Fibroblast of skin of back (primary cell): ENCODE measurements around the gene RAB26.

ENCODE experiments used
- DNase-seq: peaks from one replicate; pipeline ENCODE4 v3.0.0-alpha.2; 2013

RAB26 gene

DNA sequence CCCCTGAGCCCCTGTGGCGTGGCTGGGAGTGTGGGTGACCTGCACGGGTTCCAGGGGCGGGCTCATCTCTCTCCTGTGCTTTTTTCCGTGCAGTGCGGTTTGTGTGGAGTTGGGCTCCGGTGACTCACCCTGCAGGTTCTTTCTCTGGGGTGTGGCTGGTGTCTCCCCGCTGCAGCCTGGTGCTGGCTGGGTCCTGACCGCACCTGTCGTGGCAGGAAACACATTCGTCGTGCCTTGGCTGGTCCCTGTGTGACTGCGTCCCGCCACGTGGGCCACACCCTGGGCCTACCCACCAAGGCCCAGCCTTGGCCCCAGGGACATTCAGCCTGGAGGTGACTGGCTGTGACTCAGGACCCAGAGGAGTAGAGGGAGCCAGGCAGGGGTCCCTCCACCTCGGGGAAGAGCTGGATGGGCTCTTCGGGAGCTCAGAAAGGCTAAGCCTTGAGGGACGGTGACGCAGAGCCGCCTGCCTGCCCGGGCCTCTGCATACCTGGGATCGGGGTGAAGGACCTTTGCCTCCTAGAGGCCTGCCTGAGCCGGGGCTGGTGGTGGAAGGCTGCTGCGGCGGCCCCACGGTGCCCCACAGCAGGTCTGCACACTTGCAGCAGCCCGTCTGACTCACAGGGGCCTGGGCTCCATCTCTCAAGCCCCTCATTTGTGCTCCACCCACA lies 14.9 kb downstream of the RAB26 start:
- no peak for DNase-seq

DNA sequence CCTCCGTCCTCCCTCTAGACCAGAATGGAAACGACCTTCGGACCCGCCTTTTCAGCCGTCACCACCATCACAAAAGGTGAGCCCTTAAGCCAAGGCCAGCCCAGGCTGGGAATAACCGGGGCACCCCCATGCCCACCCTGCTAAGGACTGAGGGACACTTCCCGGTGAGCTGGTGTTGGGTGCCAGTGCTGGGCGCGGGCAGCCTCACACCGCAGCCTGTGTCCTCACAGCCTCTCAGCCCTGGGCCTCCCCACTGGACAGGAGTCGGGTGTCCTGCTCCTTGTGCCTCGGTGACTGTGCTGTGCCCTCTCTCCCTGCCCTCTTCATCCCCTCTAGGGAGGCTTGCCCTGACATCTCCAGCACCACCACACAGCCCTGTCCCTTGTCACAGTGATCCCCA lies 17.4 kb downstream of the RAB26 start:
- no peak for DNase-seq

DNA sequence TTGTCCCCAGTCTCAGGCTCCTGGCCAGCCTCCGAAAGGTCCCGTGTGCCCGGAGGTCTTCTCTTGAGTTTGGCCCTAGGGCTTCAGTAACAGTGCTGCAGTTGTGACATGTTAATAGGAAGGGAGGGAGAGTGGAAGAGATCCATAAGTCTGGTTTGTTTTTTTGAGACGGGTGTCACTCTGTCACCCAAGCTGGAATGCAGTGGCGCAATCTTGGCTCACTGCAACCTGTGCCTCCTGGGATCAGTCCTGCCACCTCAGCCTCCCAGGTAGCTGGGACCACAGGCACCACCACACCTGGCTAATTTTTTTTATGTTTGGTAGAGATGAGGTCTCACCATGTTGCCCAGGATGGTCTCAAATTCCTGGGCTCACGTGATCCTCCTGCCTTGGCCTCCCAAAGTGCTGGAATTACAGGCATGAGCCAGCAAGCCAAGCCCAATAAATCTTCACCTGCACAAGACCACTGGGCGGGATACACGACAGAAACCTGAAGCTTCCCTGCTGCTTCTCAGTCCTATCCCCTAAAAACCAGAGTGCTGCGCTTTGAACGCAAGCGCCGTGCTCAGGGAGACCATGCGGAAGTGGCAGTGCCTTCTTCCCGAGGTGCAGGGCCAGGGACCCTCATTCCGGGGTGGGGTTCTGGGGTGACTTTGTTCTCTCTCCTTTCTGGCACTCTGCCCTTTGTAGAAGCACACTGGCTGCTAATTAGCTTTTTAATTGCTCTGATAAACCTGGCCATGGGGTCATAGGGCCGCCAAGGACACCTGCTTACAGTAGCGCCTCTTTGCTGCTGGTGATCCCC lies 18.0 kb downstream of the RAB26 start:
- DNase-seq = no peak

DNA sequence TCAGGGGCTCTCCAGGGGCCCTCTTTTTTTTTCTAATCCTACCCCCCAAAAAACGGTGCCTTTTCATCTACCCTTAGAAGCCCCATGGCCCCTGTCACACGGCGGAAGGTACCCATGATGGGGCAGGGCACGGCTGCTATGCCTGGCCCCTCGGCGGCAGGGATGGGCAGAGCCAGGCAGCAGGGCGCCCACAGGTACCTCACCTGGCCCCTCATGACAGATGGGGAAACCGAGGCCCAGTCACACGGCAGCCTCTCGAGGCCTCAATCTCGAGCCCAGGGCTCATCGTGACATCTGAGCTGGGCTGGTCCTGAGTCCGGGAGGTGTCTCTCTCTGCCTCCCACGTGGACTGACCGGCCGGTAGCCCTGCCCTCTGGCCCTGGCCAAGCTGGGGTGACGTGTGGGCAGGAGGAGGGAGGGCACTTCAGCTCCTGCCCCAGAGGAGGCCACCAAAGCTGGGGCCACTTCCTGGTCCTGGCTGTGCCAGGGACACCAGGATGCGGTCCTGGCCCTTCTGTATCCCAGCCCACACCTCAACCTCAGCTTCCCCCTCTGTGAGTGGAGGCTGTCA lies 18.7 kb downstream of the RAB26 start:
- no peak for DNase-seq

DNA sequence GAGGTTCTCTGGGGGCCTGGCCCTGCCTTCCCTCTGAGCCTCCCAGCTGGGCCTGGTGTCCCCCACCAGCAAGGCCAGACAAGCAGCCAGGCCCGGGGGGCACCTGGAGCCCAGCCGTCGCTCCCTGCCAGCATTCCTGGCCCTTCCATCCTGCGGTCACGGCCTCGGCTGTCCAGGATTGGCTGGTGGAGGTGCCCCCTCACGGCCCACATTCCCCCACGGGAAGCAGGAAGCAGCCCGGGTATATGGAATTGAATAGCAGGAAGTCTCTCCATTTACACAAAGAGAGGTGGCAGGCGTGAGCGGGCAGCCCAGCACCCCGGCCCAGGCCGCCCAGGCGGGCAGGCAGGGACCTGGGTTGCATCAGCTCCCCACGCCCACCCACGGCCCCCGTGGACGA lies 21.7 kb downstream of the RAB26 start:
- DNase-seq = no peak

DNA sequence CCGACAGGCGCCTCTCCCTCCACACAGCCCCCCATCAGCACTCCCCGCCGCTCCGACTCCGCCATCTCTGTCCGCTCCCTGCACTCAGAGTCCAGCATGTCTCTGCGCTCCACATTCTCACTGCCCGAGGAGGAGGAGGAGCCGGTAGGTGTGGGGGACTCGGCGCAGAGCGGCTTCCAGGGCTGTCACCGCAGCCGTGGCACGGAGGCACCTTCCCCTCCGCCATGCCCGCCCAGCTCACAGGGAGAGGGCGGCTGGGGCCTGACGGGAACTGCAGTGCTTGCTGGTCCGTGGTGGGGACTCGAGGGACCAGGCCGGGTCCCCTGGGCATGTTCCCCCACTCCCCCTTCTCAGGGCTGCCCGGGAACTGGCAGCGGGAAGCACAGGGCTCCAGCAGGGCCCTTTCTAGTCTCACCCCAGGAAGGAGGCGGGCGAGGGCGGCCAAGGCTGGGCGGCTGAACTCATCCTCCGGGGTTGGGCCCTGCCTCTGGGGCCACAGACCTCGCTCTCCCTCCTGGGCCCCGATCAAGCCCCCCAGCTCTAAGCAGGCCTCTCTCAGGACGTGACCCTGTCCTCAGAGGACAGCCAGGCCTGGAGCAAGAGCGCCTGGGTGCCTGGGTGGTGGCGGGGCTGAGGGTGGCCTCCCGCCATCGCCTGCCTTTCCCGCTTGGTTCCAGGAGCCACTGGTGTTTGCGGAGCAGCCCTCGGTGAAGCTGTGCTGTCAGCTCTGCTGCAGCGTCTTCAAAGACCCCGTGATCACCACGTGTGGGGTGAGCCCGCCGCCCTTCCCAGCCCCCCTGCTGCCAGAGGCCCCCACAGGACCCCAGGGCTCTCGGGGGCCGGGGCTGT lies 22.4 kb downstream of the RAB26 start:
- DNase-seq = no peak

DNA sequence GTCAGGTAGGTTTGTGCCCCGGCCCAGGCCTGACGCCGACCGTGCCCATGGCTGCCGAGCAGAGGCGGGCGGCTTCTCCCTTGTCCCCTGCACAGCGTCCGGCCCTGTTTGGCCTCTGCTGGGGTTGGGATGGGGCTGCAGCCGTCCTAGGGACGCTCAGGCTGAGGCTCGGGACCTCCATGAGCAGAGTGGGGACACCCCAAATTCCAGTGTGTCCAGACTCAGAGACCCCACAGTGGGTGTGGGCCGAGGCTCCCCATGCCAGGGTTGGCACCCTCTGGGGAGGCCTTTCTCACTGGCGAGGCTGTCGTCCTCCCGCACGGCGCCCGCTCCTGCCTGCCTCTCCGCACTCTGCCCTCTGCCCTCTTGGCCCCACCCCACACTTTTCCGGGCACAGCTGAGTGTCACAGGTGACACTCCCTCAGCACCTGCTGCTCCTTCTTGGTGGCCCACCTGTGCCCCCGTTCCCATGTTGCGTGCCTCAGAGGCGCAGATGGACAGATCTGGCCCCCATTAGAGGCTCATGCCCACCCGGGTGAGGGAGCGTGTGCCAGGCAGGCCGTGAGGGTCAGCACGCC lies 23.3 kb downstream of the RAB26 start:
- DNase-seq = no peak

DNA sequence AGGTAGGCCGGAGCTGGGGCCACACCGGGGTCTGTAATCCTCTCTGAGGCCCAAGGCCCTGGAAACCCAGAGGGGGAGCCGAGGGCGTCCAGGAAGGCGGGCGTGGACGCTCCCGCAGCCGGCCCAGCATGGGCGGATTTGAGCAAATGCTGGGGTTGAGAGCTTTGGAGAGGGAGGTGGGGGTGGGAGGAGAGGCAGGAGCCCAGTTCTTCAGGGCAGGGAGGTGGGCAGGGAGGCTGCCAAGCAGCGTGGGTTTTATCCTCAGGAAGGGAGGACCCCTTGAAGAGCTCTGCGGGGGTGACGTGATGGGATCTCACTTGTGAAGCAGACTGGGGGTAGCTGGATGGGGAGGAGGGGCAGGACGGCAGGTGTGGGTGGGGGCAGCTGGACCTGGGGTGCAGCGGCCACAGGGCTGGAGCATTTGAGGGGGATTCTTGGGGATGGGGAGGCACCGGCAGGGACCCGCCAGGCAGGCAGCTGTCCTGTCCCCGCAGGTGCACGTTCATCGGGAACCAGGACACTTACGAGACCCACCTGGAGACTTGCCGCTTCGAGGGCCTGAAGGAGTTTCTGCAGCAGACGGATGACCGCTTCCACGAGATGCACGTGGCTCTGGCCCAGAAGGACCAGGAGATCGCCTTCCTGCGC lies 24.4 kb downstream of the RAB26 start:
- DNase-seq = no peak

DNA sequence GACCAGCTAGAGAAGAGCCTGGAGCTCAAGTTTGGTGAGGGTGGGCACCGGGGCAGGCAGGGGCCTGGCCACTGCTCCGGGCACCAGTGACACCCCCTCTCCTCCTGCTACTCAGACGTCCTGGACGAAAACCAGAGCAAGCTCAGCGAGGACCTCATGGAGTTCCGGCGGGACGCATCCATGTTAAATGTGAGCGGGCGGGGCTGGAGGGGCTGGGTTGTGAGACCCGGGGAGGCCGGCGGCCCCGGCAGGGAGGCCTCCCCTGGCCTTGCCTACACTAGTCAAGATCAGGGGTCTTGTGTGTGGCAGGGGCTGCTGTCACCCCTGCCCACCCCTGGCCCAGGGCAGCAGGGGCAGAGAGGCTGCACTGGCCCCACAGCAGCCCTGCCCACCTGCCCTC lies 24.9 kb downstream of the RAB26 start:
- no peak for DNase-seq

DNA sequence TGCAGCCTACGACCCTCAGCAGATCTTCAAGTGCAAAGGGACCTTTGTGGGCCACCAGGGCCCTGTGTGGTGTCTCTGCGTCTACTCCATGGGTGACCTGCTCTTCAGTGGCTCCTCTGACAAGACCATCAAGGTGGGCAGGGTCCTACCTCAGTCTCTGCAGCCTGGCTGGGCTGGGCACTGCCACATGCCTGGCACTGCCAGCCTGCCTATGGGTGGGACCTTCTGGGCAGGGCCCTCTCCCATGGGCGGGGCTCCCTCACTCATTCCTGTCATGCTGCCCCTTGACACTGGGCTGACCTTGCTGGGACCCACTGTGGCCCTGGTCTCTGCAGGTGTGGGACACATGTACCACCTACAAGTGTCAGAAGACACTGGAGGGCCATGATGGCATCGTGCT lies 25.5 kb downstream of the RAB26 start:
- no peak for DNase-seq

DNA sequence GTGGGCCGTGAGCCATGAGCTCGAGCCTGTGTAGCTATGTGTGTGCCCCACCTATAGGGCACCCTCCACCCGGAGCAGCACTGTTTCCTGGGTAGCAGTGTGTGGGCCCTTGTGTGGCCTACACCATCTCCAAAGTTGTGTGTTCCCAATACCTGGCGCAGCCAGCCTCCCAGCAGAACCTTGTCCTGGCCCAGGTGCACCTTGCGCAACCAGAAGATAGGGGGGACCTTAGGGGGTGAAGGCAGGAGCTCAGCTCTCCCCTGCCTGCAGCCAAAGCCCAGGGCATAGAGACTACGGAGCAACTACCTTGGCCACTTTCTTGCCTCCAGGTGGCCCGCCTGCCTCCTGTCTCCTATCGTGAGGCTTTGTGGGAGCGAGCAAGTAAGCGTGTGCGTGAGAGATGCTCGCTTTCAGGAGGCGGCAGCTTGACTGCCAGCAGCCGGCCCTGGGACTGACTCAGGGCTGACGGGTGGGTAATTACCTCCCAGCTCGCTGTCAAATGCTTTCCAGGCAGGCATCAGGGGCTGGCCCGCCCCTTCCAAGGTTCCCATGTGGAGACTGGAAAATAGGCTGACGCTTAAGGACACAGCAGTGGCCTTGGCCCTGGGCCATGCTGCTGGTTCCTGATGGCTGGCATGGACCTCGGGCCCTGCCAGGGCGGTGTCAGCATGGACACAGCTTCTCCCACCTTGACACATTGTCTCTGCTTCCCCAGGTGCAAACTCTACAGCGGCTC lies 26.1 kb downstream of the RAB26 start:
- DNase-seq = no peak

DNA sequence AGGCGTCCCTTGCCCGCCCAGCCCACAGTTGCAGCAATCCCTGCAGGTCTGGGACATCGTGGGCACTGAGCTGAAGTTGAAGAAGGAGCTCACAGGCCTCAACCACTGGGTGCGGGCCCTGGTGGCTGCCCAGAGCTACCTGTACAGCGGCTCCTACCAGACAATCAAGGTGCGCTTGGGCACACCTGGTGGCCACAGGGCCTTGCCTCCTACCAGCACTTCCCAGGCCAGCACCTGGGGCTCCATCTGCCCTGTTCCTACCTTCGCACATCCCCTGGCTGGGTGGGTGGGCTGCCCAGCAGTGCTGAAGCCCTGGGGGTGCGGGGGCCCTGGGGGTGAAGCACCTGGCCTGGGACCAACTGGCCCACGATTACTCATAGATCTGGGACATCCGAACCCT lies 27.0 kb downstream of the RAB26 start:
- no peak for DNase-seq

DNA sequence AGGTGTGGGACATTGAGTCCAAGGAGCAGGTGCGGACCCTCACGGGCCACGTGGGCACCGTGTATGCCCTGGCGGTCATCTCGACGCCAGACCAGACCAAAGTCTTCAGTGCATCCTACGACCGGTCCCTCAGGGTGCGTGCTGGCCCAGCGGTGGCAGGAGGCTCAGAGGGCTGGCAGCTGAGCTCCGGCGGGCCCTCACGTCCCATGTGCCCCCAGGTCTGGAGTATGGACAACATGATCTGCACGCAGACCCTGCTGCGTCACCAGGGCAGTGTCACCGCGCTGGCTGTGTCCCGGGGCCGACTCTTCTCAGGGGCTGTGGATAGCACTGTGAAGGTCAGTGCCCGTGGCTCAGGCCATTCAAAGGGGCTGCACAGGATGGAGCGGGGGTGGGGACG lies 27.6 kb downstream of the RAB26 start:
- no peak for DNase-seq

DNA sequence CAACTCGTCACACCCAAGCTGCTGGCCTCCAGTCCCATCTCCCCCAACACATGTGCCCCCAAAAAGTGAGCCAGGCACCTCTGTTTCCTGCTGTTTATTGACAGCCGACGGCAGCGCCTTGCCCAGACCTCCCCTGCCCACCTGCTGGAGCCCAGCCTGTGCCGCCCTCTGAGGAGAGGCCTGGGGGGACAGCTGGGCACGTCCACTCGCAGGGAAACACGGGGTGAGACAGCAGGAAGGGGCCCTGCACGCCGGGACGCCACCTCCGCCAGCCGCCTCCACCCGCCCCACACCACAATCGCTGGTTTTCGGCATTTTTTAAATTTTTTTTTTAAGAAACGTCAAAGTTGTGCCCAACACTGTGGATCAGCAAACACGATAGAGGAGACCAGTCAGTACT lies 28.7 kb downstream of the RAB26 start:
- DNase-seq = no peak

DNA sequence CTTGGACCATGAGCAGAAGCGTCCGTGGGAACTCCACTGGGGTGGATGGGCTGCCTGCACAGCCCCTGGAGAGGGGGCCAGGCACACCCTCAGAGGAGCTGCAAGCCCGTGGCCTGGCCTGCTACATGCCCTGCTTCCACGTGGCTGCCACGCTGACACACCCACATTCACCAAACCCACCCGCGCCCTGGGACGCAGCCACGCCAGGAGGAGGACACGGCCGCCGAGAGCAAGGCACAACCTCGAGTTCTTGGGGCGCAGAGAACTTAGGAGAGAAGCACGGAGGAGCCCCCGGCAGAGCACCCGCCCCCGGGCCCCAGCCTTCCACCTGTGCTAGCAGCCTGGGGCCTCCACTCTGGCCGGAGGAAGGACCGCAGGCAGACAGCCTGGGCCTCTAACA lies 29.1 kb downstream of the RAB26 start:
- DNase-seq = no peak

DNA sequence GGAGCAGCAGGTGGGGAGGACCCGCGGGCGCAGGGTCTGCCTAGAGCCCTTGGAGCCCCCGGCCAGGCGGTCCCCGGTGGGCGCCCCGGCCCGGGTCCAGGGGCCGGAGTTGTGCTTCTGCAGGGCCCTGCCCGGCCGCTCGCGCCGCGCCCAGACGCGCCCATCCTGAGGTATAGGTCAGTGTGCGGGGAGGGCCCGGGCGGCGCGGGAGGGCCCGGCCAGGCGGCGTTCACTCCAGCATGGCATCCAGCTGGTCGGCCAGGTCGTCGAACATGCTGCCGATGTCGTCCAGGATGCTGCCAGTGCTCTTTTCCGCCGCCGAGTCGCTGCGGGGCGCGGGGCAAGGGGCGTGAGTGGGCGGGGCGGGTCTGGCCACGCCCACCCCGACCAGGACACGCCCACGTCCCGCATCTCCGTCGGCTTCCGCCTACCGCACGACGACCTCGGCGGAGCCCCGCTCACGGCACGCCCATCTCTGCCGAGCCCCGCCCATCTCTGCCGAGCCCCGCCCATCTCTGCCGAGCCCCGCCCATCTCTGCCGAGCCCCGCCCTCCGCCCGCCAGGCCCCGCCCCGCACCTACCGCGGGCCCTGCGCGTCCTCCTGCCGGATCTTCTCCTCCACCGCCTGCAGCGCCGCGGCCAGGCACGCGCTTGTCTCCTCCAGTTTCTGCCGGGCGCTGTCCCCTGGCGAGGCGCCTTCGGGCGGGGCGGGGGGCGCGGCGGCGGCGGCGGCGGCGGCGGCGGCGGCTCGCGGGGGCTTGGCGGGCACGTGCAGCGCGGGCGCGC lies 30.1 kb downstream of the RAB26 start:
- DNase-seq = peak; percentile 46

DNA sequence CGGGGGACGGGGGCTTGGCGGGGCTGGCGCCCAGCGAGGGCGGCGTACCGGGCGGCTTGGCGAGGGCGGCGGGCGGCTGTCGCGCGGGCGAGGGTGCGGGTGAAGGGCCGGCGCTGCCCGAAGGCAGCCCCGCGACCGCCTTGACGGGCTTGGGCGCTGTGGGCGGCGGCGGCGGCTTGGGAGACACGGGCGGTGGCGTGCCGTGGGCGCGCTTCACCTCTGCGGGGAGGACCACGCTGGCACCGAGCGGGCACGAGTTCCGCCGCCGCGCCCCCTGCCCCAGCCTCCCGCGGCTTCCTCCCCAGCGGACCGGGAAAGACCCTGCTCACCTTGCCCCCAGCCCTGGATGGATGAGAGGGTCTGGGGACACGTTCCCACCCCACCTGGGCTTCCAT lies 30.7 kb downstream of the RAB26 start:
- no peak for DNase-seq

DNA sequence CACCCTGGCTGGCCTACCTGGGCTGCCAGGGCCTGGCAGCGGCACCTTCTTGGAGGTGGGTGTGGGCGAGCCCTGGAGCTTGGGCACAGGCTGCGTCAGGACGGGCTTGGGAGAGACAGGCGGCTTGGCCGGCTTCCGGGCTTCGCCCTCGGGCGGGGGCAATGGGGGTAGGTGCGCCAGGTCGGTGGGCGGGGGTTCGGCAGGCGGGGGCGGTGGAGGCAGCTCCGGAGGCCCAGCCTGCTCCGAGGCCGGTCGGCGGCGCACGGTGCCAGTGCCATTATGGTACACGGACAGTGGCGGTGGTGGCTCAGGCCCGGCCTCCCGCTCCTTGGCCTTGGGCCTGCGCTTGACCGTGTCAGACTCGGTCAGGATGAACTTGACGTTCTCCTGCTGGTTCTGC lies 31.2 kb downstream of the RAB26 start:
- no peak for DNase-seq

DNA sequence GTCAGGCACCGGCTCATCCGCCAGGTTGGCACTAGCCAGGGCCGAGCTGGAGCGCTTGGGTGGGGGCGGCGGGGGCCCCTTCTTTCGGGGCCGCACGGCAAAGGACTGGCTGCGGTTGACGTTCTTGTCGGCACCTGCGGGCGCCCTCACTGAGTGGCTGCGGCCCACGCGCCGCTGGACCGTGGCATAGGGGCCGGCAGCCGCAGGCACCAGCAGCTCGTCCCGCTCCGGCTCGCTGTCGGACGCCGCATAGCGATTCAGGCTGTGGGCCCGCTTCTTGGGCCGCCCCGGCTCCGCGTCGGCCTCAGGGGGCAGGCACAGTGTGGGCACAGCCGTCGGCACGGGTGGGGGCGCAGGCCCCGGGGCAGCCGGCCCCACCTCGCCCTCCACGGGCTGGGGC lies 32.0 kb downstream of the RAB26 start:
- no peak for DNase-seq
